Neuronal stem cell (in vitro differentiated cells): ENCODE results near the gene REG3A.
A peak's percentile ranks its signal among the peaks of the same experiment; 100 is the strongest.

Experiments
- DNase-seq: peaks from one replicate; pipeline ENCODE4 v3.0.0-alpha.2; 2013; ENCODE audit warnings: low spot score
- H2AFZ ChIP-seq: one replicate; pipeline ENCODE4 v1.6.1; 2013; ENCODE audit warnings: mild to moderate bottlenecking, low read length, inconsistent platforms
- H2AK5ac ChIP-seq: 2 replicates; pipeline ENCODE4 v1.6.1; 2013; ENCODE audit warnings: low read depth, mild to moderate bottlenecking, inconsistent platforms, low read length, moderate library complexity, mixed read lengths
- H2BK120ac ChIP-seq: 2 replicates; pipeline ENCODE4 v1.6.1; 2013; ENCODE audit warnings: low read depth, mild to moderate bottlenecking, inconsistent platforms, low read length, moderate library complexity, mixed read lengths
- H2BK12ac ChIP-seq: one replicate; pipeline ENCODE4 v1.6.1; 2013; ENCODE audit warnings: low read length, inconsistent platforms
- H2BK15ac ChIP-seq: 2 replicates; pipeline ENCODE4 v1.6.1; 2013; ENCODE audit warnings: mild to moderate bottlenecking, low read length, inconsistent platforms, mixed read lengths
- H2BK5ac ChIP-seq: one replicate; pipeline ENCODE4 v1.6.1; 2013; ENCODE audit warnings: inconsistent platforms, mild to moderate bottlenecking, low read length, moderate library complexity
- H3K14ac ChIP-seq: one replicate; pipeline ENCODE4 v1.6.1; 2013; ENCODE audit warnings: low read length, inconsistent platforms
- H3K18ac ChIP-seq: 2 replicates; pipeline ENCODE4 v1.6.1; 2013; ENCODE audit warnings: low read length, inconsistent platforms
- H3K23ac ChIP-seq: 2 replicates; pipeline ENCODE4 v1.6.1; 2013; ENCODE audit warnings: low read depth, mild to moderate bottlenecking, mixed read lengths, low read length, inconsistent platforms; ENCODE audit not compliant: poor library complexity
- H3K27ac ChIP-seq: replicated peaks from 3 replicates; pipeline ENCODE4 v1.5.1; 2013; ENCODE audit warnings: low read length, inconsistent platforms
- H3K27me3 ChIP-seq, 3 experiments: 2 replicates each; pipeline ENCODE4 v1.6.1; 2013; ENCODE audit warnings: low read length in 3 of 3, mild to moderate bottlenecking in 2 of 3, inconsistent platforms in 1 of 3, low read depth in 1 of 3, mixed read lengths in 1 of 3, moderate library complexity in 1 of 3; ENCODE audit not compliant: control insufficient read depth in 3 of 3, insufficient read depth in 3 of 3
- H3K36me3 ChIP-seq, 2 donors: replicated peaks in 1 of 2; 2 replicates each; pipeline ENCODE4 v1.6.1; 2013; ENCODE audit warnings: low read length in 2 of 2; ENCODE audit not compliant: control insufficient read depth in 2 of 2, insufficient read depth in 2 of 2
- H3K4ac ChIP-seq: 2 replicates; pipeline ENCODE4 v1.6.1; 2013; ENCODE audit warnings: inconsistent platforms, mild to moderate bottlenecking, low read length, moderate library complexity
- H3K4me1 ChIP-seq, 2 donors: 1 replicate in 1 of 2; 2 replicates in 1 of 2; pipeline ENCODE4 v1.6.1; 2013; ENCODE audit warnings: low read length in 2 of 2, low read depth in 1 of 2; ENCODE audit not compliant: control insufficient read depth in 2 of 2, insufficient read depth in 1 of 2
- H3K4me2 ChIP-seq: one replicate; pipeline ENCODE4 v1.6.1; 2013; ENCODE audit warnings: mild to moderate bottlenecking, low read length, inconsistent platforms; ENCODE audit not compliant: insufficient read depth, poor library complexity, severe bottlenecking
- H3K4me3 ChIP-seq, 2 donors: 2 replicates each; pipeline ENCODE4 v1.5.1; 2013; ENCODE audit warnings: low read length in 2 of 2, mild to moderate bottlenecking in 2 of 2, inconsistent platforms in 1 of 2, moderate library complexity in 1 of 2
- H3K79me1 ChIP-seq: one replicate; pipeline ENCODE4 v1.6.1; 2013; ENCODE audit warnings: low read depth, mild to moderate bottlenecking, inconsistent platforms, low read length, moderate library complexity
- H3K9ac ChIP-seq: one replicate; pipeline ENCODE4 v1.6.1; 2013; ENCODE audit warnings: mild to moderate bottlenecking, low read depth, low read length, inconsistent platforms; ENCODE audit not compliant: poor library complexity
- H3K9me3 ChIP-seq, 2 donors: replicated peaks in 1 of 2; 2 replicates each; pipeline versions ENCODE3 to v1.6.1; 2013; ENCODE audit warnings: low read length in 2 of 2, mild to moderate bottlenecking in 2 of 2, inconsistent platforms in 1 of 2, low read depth in 1 of 2, mixed read lengths in 1 of 2, moderate library complexity in 1 of 2; ENCODE audit not compliant: control insufficient read depth in 2 of 2, insufficient read depth in 1 of 2
- H4K8ac ChIP-seq: one replicate; pipeline ENCODE4 v1.6.1; 2013; ENCODE audit warnings: low read depth, mild to moderate bottlenecking, inconsistent platforms, low read length, moderate library complexity
- H4K91ac ChIP-seq: one replicate; pipeline ENCODE4 v1.6.1; 2013; ENCODE audit warnings: low read length, low read depth, mild to moderate bottlenecking, inconsistent platforms; ENCODE audit not compliant: poor library complexity
- WGBS, 2 donors: extraction: QIAGEN DNeasy Blood & Tissue Kit; methylation state at CpG; one replicate each; pipeline ENCODE4 v1.1.7; 2013; ENCODE audit warnings: missing lambda C conversion rate in 2 of 2, mixed read lengths in 1 of 2; ENCODE audit not compliant: insufficient read length in 2 of 2, insufficient replicate concordance in 1 of 2; ENCODE audit errors: extremely low coverage in 2 of 2; 5-methylcytosine and 5-hydroxymethylcytosine counted together

The REG3A gene

DNA sequence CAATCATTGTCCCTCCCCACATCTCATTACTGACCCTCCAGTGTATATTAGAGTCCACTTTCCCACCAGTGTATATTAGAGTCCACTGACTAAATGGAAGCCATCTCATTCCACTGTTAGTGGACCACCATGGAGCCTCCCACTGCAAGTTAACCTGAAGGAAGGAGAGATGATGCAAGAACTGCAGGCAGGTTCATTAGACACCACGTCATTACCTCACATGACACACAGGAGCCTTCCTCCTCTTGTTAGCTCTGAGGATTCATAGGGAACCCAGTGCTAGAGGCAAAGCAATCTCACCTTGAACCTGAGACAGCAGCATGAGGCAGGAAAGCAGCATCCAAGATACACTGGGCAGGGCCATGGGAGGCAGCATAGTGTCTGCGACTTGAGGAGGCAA is 523 bp downstream of the REG3A start:
- no peaks in the 10 kb centered on the region for H3K27me3 ChIP-seq
- WGBS, 2 donors, result no CpG with 5 or more reads among the region's 2 CpGs
- no peak overlapping the region for H2BK120ac ChIP-seq
- no peak overlapping the region for H2AFZ ChIP-seq
- peaks cover 0 to 2% of the 10 kb centered on the region in 2 donors for H3K4me1 ChIP-seq
- no peaks in the 10 kb centered on the region for H3K36me3 ChIP-seq
- H2BK5ac ChIP-seq, result no peak overlapping the region
- H3K23ac ChIP-seq, result no peak overlapping the region
- no peak overlapping the region for H4K91ac ChIP-seq
- no peak overlapping the region for H3K14ac ChIP-seq
- H3K4me2 ChIP-seq, result no peak overlapping the region
- H3K9me3 ChIP-seq, result no peaks in the 10 kb centered on the region
- no peak overlapping the region for H3K18ac ChIP-seq
- H3K4ac ChIP-seq, result no peak overlapping the region
- H2BK15ac ChIP-seq, result no peak overlapping the region
- peak overlapping the region in 1 of 2 donors; percentile 32 for H3K4me3 ChIP-seq
- H3K9ac ChIP-seq, result no peak overlapping the region
- H4K8ac ChIP-seq, result no peak overlapping the region
- DNase-seq, result no peak
- no peak overlapping the region for H2AK5ac ChIP-seq
- no peaks in the 10 kb centered on the region for H3K79me1 ChIP-seq
- H2BK12ac ChIP-seq, result no peak overlapping the region
- H3K27ac ChIP-seq, result no peak overlapping the region

DNA sequence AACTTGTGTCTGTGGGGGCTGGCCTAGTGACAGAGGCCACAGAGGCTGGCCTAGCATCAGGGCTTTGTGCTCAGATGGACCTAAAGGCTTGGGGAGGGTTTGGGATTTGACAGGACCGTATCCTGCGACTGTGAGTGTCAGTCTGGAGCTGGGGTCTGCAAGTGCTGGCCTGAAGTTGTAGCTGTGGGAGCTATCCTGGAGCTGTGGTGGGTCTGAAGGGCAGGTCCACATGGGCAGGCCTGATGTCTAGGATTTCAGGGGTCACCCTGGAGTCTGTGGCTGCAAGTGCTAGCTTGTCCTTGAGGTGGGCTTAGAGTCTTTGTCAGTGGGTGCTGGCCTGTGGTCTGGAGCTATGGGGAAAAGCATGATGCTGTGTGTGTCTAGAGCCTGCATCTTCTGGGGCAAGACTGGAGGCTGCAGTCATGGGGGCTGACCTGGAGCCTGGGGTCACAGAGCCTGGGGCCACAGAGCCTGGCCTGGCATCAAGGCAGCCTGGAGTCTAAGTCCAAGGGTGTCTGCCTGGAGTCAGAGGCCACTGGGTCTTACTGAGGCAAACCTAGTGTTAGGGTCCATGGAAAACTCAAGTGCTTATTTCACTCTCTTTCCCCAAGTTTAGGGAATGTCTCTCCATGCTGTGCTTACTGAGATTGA is 3.6 kb downstream of the REG3A start:
- no peak overlapping the region for H4K91ac ChIP-seq
- no CpG with 5 or more reads among the region's 2 CpGs for WGBS, 2 donors
- H3K18ac ChIP-seq, result peak overlapping the region; percentile 7
- peak overlapping the region; percentile 40 for H3K23ac ChIP-seq
- no peak overlapping the region for H2BK120ac ChIP-seq
- no peak overlapping the region for H3K4me3 ChIP-seq
- H2BK15ac ChIP-seq, result no peak overlapping the region
- H2BK5ac ChIP-seq, result peak overlapping the region; percentile 54
- peak overlapping the region; percentile 39 for H3K14ac ChIP-seq
- H3K4me1 ChIP-seq, result peaks cover 0 to 2% of the 10 kb centered on the region in 2 donors
- H3K4ac ChIP-seq, result no peak overlapping the region
- no peak overlapping the region for H3K9ac ChIP-seq
- H3K27me3 ChIP-seq, result no peaks in the 10 kb centered on the region
- peak overlapping the region; percentile 60 for H2AK5ac ChIP-seq
- no peaks in the 10 kb centered on the region for H3K36me3 ChIP-seq
- H3K9me3 ChIP-seq, result no peaks in the 10 kb centered on the region
- H4K8ac ChIP-seq, result no peak overlapping the region
- H3K27ac ChIP-seq, result no peak overlapping the region
- no peaks in the 10 kb centered on the region for H3K79me1 ChIP-seq
- no peak overlapping the region for H3K4me2 ChIP-seq
- no peak overlapping the region for H2BK12ac ChIP-seq
- no peak for DNase-seq
- no peak overlapping the region for H2AFZ ChIP-seq

- Histone ChIP-seq H3K27me3 (no peaks in the 10 kb centered on the region), H3K79me1 (no peaks in the 10 kb centered on the region), H3K4me1 (no peaks in the 10 kb centered on the region), H4K91ac (no peak overlapping the region), H4K8ac (no peak overlapping the region), H3K4me2 (no peak overlapping the region), H3K9me3 (no peaks in the 10 kb centered on the region), H3K4me3 (no peak overlapping the region), H2AFZ (no peak overlapping the region), H3K4ac (no peak overlapping the region), H3K36me3 (no peaks in the 10 kb centered on the region), H2AK5ac (no peak overlapping the region), H2BK12ac (no peak overlapping the region), H3K9ac (no peak overlapping the region), H3K27ac (no peak overlapping the region), H3K18ac (no peak overlapping the region), H2BK5ac (no peak overlapping the region), H2BK15ac (no peak overlapping the region), H3K23ac (no peak overlapping the region), H2BK120ac (no peak overlapping the region), H3K14ac (no peak overlapping the region)
- no peak for DNase-seq
Observed at GRCh38 chr2:79139423-79139822, 20.1 kb downstream of the REG3A start.

DNA sequence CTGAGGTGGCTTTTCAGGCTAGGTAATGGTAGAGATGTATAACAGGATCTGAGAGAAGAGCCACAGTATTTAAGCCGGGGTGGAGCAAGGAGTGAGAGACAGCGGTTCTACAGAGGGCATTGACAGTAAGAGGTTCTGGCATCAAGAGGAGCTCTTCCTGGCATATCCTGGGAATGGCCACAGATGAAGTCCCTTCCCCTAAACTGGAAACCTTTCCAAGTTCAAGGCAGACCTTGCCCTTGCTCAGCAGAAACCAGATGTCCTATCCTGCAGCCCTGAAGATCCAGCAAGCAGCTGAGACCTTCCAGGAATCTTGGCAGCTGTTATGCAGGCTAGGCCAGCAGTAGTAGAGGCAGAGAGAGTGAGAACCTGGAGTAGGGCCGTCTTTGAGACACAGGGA is 21.2 kb downstream of the REG3A start:
- H3K9me3 ChIP-seq, result no peaks in the 10 kb centered on the region
- DNase-seq, result no peak
- H3K36me3 ChIP-seq, result no peaks in the 10 kb centered on the region
- no CpG with 5 or more reads among the region's 3 CpGs for WGBS, 2 donors
- H3K27ac ChIP-seq, result no peak overlapping the region
- H3K4me2 ChIP-seq, result no peak overlapping the region
- H3K18ac ChIP-seq, result no peak overlapping the region
- H3K4me1 ChIP-seq, result no peaks in the 10 kb centered on the region
- H2BK120ac ChIP-seq, result no peak overlapping the region
- no peak overlapping the region for H2BK15ac ChIP-seq
- H4K91ac ChIP-seq, result no peak overlapping the region
- H3K79me1 ChIP-seq, result no peaks in the 10 kb centered on the region
- H3K9ac ChIP-seq, result no peak overlapping the region
- H4K8ac ChIP-seq, result no peak overlapping the region
- peak overlapping the region; percentile 48 for H3K14ac ChIP-seq
- H2AFZ ChIP-seq, result no peak overlapping the region
- H3K23ac ChIP-seq, result no peak overlapping the region
- no peak overlapping the region for H3K4me3 ChIP-seq
- no peak overlapping the region for H3K4ac ChIP-seq
- no peak overlapping the region for H2AK5ac ChIP-seq
- H2BK12ac ChIP-seq, result no peak overlapping the region
- H2BK5ac ChIP-seq, result no peak overlapping the region
- H3K27me3 ChIP-seq, result no peaks in the 10 kb centered on the region
